ENCODE measurements around the gene PTPRT.

DNA sequence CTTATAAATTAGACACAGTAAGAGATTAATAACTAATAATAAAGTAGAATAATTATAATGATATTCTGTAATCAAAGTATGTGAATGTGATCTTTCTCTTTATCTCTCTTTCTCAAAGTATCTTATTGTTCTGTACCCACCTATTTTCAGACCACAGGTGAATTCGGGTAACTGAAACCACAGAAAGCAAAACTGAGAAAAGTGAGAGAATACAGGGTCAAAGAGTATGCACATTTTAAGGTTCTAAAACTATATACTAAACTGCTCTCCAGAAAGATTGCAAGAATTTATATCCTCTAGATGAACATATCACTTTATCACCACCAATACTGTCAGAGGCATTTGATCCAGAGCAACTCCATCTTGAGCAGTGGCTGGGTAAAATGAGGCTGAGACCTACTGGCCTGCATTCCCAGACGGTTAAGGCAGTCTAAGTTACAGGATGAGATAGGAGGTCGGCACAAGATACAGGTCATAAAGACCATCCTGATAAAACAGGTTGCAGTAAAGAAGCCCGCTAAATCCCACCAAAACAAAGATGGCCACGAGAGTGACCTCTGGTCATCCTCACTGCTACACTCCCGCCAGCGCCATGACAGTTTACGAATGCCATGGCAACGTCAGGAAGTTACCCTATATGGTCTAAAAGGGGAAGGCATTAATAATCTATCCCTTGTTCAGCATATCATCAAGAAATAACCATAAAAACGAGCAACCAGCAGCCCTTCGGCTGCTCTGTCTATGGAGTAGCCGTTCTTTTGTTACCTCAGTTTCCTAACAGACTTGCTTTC lies 211.3 kb downstream of the PTPRT start:
- TF ChIP-seq CTCF (IDR thresholded peaks at IDR 0.05) (no peak), POLR2A (IDR thresholded peaks at IDR 0.05) (no peak)

All from uterus (tissue), 2 donors.